Astrocyte of the cerebellum (primary cell): ENCODE data around the gene GABRR3.

Experiments used
- DNase-seq: peaks from one replicate; pipeline ENCODE4 v3.0.0-alpha.2; 2011; ENCODE audit warnings: low read depth
- H3K4me3 ChIP-seq: 2 replicates; pipeline ENCODE4 v1.5.1; 2011; ENCODE audit warnings: mild to moderate bottlenecking, low read depth, low read length, moderate library complexity
- in situ Hi-C: cut with HindIII; loops from 2 replicates; pipeline ENCODE4 v1.10.0; 2017; ENCODE audit warnings: low sequenced_read_pairs
- TF ChIP-seq, protein P1 (sequence below): IDR thresholded peaks from 2 replicates; pipeline ENCODE4 v1.5.1; 2012; ENCODE audit warnings: low read length, low read depth, moderate library complexity, mild to moderate bottlenecking; ENCODE audit errors: missing control alignments

The GABRR3 gene

DNA sequence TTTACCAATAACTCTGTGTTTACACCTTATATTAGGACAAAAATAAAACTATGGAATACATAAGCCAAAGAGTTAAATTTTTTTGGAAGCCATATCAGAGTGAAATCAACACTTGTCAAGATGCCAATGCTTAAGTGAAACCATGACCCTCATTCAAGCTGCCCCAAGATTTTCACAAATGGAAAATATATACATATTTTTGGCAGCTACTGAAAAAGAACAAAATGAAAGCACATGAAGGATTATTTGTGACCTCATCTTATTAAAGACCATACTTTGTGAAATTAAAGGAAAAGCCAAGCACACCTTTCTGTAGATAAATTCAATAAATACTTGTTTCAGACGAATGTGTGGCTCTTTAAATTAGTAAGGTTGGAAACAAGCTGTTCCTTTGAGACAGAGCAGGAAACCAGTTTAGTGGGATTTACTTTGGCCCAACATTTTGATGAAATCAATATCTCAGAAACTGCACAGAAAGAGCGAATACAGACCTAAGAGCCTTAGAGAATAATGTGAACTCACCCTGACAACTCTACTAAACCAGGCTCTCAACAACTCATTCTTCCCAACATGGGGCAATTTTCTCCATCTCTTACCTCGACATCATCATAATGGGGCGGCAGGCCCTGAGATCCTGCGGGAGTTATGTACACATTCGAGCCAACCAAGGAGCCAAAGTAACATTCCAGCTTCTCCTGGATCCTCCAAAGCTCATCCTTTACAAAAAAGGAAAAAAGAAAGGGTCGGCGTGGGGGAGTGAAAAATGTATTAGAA, 73.9 kb downstream of the GABRR3 start:
- TF ChIP-seq, protein P1, sequence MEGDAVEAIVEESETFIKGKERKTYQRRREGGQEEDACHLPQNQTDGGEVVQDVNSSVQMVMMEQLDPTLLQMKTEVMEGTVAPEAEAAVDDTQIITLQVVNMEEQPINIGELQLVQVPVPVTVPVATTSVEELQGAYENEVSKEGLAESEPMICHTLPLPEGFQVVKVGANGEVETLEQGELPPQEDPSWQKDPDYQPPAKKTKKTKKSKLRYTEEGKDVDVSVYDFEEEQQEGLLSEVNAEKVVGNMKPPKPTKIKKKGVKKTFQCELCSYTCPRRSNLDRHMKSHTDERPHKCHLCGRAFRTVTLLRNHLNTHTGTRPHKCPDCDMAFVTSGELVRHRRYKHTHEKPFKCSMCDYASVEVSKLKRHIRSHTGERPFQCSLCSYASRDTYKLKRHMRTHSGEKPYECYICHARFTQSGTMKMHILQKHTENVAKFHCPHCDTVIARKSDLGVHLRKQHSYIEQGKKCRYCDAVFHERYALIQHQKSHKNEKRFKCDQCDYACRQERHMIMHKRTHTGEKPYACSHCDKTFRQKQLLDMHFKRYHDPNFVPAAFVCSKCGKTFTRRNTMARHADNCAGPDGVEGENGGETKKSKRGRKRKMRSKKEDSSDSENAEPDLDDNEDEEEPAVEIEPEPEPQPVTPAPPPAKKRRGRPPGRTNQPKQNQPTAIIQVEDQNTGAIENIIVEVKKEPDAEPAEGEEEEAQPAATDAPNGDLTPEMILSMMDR = no peak
- H3K4me3 ChIP-seq = no peak overlapping the region
- DNase-seq = no peak
- in situ Hi-C loops = no loop called here

- H3K4me3 ChIP-seq = no peak overlapping the region
- in situ Hi-C loops = no loop called here
- DNase-seq = no peak
- TF ChIP-seq, protein P1 = no peak
These were observed 74.6 kb downstream of the GABRR3 start for GRCh38 chr3:97960551-97960950.

DNA sequence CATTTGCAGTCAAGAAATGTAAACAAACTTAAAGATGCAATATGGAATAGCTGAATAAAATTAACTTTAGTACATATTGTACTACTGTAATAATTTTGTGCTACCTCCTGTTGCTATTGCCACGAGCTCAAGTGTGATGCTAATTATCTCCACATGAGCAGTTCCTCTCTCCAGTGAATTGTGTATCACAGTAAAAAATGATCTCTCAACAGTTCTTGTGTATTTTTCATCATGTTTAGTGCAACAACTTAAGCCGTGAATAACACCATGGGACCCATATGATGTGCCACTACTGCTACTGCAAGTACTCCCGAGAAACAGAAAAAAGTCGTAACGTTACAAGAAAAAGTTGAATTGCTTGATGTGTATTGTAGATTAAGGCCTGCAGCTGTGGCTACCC, 75.2 kb downstream of the GABRR3 start:
- no peak overlapping the region for H3K4me3 ChIP-seq
- in situ Hi-C loops = no loop called here
- TF ChIP-seq, protein P1 = no peak
- no peak for DNase-seq

GRCh38 chr3:97958796-97959195, 76.3 kb downstream of the GABRR3 start:
- in situ Hi-C loops = no loop called here
- no peak for DNase-seq
- no peak overlapping the region for H3K4me3 ChIP-seq
- TF ChIP-seq, protein P1 = no peak

- H3K4me3 ChIP-seq = no peak overlapping the region
- in situ Hi-C loops = no loop called here
- DNase-seq = no peak
- TF ChIP-seq, protein P1 = no peak
These were observed 76.7 kb downstream of the GABRR3 start for GRCh38 chr3:97958396-97958795.

DNA sequence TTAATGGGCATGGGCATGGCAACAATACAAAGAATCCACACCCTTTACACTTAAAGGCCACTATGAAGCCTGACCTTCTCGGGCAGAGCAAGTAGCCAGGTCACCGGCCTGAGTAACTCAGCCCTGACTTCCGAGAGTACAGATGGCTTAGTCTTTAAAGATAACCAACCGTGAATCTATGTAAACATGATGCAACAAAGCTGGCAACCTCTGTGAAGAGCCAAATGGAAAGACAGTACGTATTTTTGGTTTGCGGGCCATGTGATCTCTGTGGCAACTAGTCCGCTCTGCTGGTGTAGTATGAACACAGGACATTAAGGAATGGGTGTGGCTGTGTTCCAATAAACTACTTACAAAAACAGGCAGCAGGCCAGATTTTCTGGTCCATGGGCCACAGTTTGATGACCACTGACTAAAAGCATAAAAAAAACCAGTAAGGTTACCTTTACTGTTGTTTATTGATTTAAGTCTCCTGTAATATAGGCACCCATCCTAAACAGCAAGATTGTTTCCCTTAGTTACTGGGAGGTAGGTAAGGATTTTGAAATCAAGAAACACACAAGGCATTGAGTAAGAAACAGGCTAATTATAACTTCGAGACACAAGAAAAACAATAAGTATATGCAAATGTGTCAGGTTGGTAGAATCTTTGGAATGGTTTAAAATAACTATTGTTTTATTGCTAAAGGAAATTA, 77.4 kb downstream of the GABRR3 start:
- TF ChIP-seq, protein P1 = no peak
- DNase-seq = peak; percentile 42
- in situ Hi-C loops = no loop called here
- no peak overlapping the region for H3K4me3 ChIP-seq
